DMS 273 (cell line): ENCODE results near the gene MEGF6.
"Not testable (repeated sequence)": the region's sequence is repeated elsewhere in the genome, so short reads cannot be mapped to it uniquely, and the experiment has no call there.

Experiments used
- DNase-seq: peaks from one replicate; lab custom pipeline; 2025; ENCODE audit not compliant: unreplicated experiment; lab: John Stamatoyannopoulos, UW

MEGF6 gene

GRCh38 chr1:3594706-3595377, 16.5 kb downstream of the MEGF6 start:
- no peak for DNase-seq

GRCh38 chr1:3593745-3594144, 17.6 kb downstream of the MEGF6 start:
- no peak for DNase-seq

- no peak for DNase-seq
Observed at GRCh38 chr1:3593334-3593733, 18.0 kb downstream of the MEGF6 start.

GRCh38 chr1:3590951-3591865, 20.1 kb downstream of the MEGF6 start:
- peak; percentile 27 for DNase-seq

GRCh38 chr1:3590139-3590763, 21.1 kb downstream of the MEGF6 start:
- no peak for DNase-seq

GRCh38 chr1:3588395-3588794, 22.9 kb downstream of the MEGF6 start:
- no peak for DNase-seq

GRCh38 chr1:3586986-3587759, 24.1 kb downstream of the MEGF6 start:
- DNase-seq, result no peak

- no peak for DNase-seq
Observed at GRCh38 chr1:3585940-3586568, 25.3 kb downstream of the MEGF6 start.

- not testable (repeated sequence) for DNase-seq
Observed at GRCh38 chr1:3585353-3585868, 25.9 kb downstream of the MEGF6 start.

GRCh38 chr1:3584915-3585314, 26.4 kb downstream of the MEGF6 start:
- no peak for DNase-seq

GRCh38 chr1:3583751-3584150, 27.6 kb downstream of the MEGF6 start:
- peak; percentile 64 for DNase-seq

GRCh38 chr1:3581296-3582036, 29.8 kb downstream of the MEGF6 start:
- no peak for DNase-seq

- no peak for DNase-seq
Observed at GRCh38 chr1:3580231-3580630, 31.1 kb downstream of the MEGF6 start.

GRCh38 chr1:3579626-3580025, 31.7 kb downstream of the MEGF6 start:
- DNase-seq, result no peak

GRCh38 chr1:3578906-3579305, 32.4 kb downstream of the MEGF6 start:
- DNase-seq, result no peak

GRCh38 chr1:3578433-3578805, 32.9 kb downstream of the MEGF6 start:
- no peak for DNase-seq

GRCh38 chr1:3577711-3578432, 33.4 kb downstream of the MEGF6 start:
- DNase-seq, result no peak

- peak; percentile 91 for DNase-seq
Observed at GRCh38 chr1:3577300-3577699, 34.0 kb downstream of the MEGF6 start.

- peak; percentile 38 for DNase-seq
Observed at GRCh38 chr1:3575993-3576392, 35.3 kb downstream of the MEGF6 start.
